Adipose tissue (tissue), 3 donors: ENCODE data around the gene COL17A1. TPM values are rescaled to one million over a fixed set of nuclear protein-coding genes. Genes with fewer than 3 reads are reported as not detected.

ENCODE experiments used
- H3K27ac ChIP-seq: one replicate; pipeline ENCODE4 v1.5.1; 2013; ENCODE audit warnings: low read depth, low read length
- WGBS, 3 donors: extraction: QIAGEN DNeasy Blood & Tissue Kit; methylation state at CpG; one replicate each; pipeline ENCODE4 v1.1.7; 2013; 5-methylcytosine and 5-hydroxymethylcytosine counted together
- polyA plus RNA-seq, 3 donors: library from polyadenylated mRNA; stranded (reverse); fragments of 200-250 nt; gene quantifications; one replicate each; pipeline ENCODE4 v1.2.3, GENCODE V29; 2013
- donor health status: healthy with polysubstance abuse.
- donor health status: Bipolar disorder and iron deficiency.
- donor health status: healthy.

COL17A1 gene
- 1 to 10 TPM in 1 of 3 donors, under 1 TPM in 2; 0.12 to 1.0 (median 0.45) TPM for polyA plus RNA-seq

- H3K27ac ChIP-seq, result no peak within 1 kb of the TSS
- 75 to 82% (median 77%) methylated on average over 3 of the region's 3 CpGs for WGBS, 3 donors
Measured at GRCh38 chr10:104085801-104086400, at the start of gene COL17A1. COL17A1 (minus strand) TSS chr10:104085880; CDS start chr10:104080673, 5,207 bp downstream.

- 39 to 57% (median 53%) methylated on average over 3 of the region's 3 CpGs for WGBS, 3 donors
Measured at GRCh38 chr10:104130041-104130440, 44.4 kb upstream of the COL17A1 start.

GRCh38 chr10:104128214-104128613 lies 42.5 kb upstream of the COL17A1 start:
- WGBS, 3 donors, result 80 to 95% (median 91%) methylated on average over 2 of the region's 2 CpGs
- no peak overlapping the region for H3K27ac ChIP-seq

More at GRCh38 chr10:104130041-104130440, 44.4 kb upstream of the COL17A1 start:
- no peak overlapping the region for H3K27ac ChIP-seq

GRCh38 chr10:104127411-104127810 lies 41.7 kb upstream of the COL17A1 start:
- H3K27ac ChIP-seq, result no peak overlapping the region
- 92 to 94% (median 94%) methylated on average over 2 of the region's 2 CpGs for WGBS, 3 donors

- WGBS, 3 donors, result 65 to 79% (median 78%) methylated on average over 1 of the region's 1 CpG
- no peak overlapping the region for H3K27ac ChIP-seq
Measured at GRCh38 chr10:104123397-104123796, 37.7 kb upstream of the COL17A1 start.

GRCh38 chr10:104122225-104123107 lies 36.8 kb upstream of the COL17A1 start:
- WGBS, 3 donors, result 18% methylated on average over 23 of the region's 23 CpGs
- no peak overlapping the region for H3K27ac ChIP-seq

- WGBS, 3 donors, result 0% methylated on average over 67 of the region's 67 CpGs
- peak within 1 kb of the TSS; percentile 76 for H3K27ac ChIP-seq
Measured at GRCh38 chr10:104121485-104122224, 36.0 kb upstream of the COL17A1 start, which contains the start of gene SFR1. SFR1 (plus strand) TSS chr10:104122171; CDS start chr10:104122184, 13 bp downstream.

GRCh38 chr10:104120903-104121484 lies 35.3 kb upstream of the COL17A1 start:
- WGBS, 3 donors, result 0% methylated on average over 28 of the region's 28 CpGs

GRCh38 chr10:104120512-104120902 lies 34.8 kb upstream of the COL17A1 start:
- H3K27ac ChIP-seq, result peak overlapping the region; percentile 76
- WGBS, 3 donors, result 22 to 47% (median 37%) methylated on average over 2 of the region's 2 CpGs

More at GRCh38 chr10:104120903-104121484, 35.3 kb upstream of the COL17A1 start:
- H3K27ac ChIP-seq, result peak overlapping the region; percentile 76

- H3K27ac ChIP-seq, result no peak overlapping the region
- WGBS, 3 donors, result 68 to 88% (median 76%) methylated on average over 3 of the region's 3 CpGs
Measured at GRCh38 chr10:104119996-104120395, 34.3 kb upstream of the COL17A1 start.

GRCh38 chr10:104117839-104118323 lies 32.2 kb upstream of the COL17A1 start:
- WGBS, 3 donors, result 89 to 96% (median 91%) methylated on average over 4 of the region's 4 CpGs
- H3K27ac ChIP-seq, result no peak overlapping the region

GRCh38 chr10:104113376-104113956 lies 27.8 kb upstream of the COL17A1 start:
- 25 to 53% (median 33%) methylated on average over 1 of the region's 1 CpG for whole genome bisulfite sequencing, 3 donors

GRCh38 chr10:104109908-104110662 lies 24.4 kb upstream of the COL17A1 start:
- H3K27ac ChIP-seq, result no peak overlapping the region
- WGBS, 3 donors, result 72 to 83% (median 80%) methylated on average over 3 of the region's 3 CpGs

More at GRCh38 chr10:104113376-104113956, 27.8 kb upstream of the COL17A1 start:
- H3K27ac ChIP-seq, result no peak overlapping the region

GRCh38 chr10:104104926-104105325 lies 19.2 kb upstream of the COL17A1 start:
- WGBS, 3 donors, result 91 to 95% (median 94%) methylated on average over 2 of the region's 2 CpGs
- no peak overlapping the region for H3K27ac ChIP-seq

GRCh38 chr10:104104418-104104817 lies 18.7 kb upstream of the COL17A1 start:
- 0 to 1% (median 0%) methylated on average over 1 of the region's 1 CpG for WGBS, 3 donors
- no peak overlapping the region for H3K27ac ChIP-seq

GRCh38 chr10:104103956-104104355 lies 18.3 kb upstream of the COL17A1 start:
- WGBS, 3 donors, result 42 to 63% (median 52%) methylated on average over 1 of the region's 1 CpG

GRCh38 chr10:104101902-104102301 lies 16.2 kb upstream of the COL17A1 start:
- WGBS, 3 donors, result 50 to 77% (median 66%) methylated on average over 1 of the region's 1 CpG

More at GRCh38 chr10:104103956-104104355, 18.3 kb upstream of the COL17A1 start:
- H3K27ac ChIP-seq, result no peak overlapping the region

More at GRCh38 chr10:104101902-104102301, 16.2 kb upstream of the COL17A1 start:
- H3K27ac ChIP-seq, result no peak overlapping the region
